ENCODE data around the gene CORO7.

- no peak for TF ChIP-seq GATA2 (IDR thresholded peaks at IDR 0.05; ENCODE audit: low read depth, low read length)
- TF ChIP-seq GATA3 (IDR thresholded peaks at IDR 0.05; ENCODE audit: low read depth, low read length) = no peak
These were observed 7.1 kb downstream of the CORO7 start for GRCh38 chr16:4409081-4409932.

Measured in SH-SY5Y (cell line).